ENCODE results near the gene TOX2.

Gene TOX2

GRCh38 chr20:44064501-44065400, 150.1 kb downstream of the TOX2 start:
- no peak for DNase-seq (ENCODE audit: low spot score)

GRCh38 chr20:44065401-44066340, 151.0 kb downstream of the TOX2 start:
- no peak for DNase-seq (ENCODE audit: low spot score)

GRCh38 chr20:44066645-44067606, 152.3 kb downstream of the TOX2 start:
- no peak for DNase-seq (ENCODE audit: low spot score)

GRCh38 chr20:44067650-44068081, 153.0 kb downstream of the TOX2 start:
- no peak for DNase-seq (ENCODE audit: low spot score)

GRCh38 chr20:44068316-44069201, 153.9 kb downstream of the TOX2 start:
- DNase-seq (ENCODE audit: low spot score): no peak

GRCh38 chr20:44069203-44070011, 154.8 kb downstream of the TOX2 start:
- DNase-seq (ENCODE audit: low spot score): no peak

- no peak for DNase-seq (ENCODE audit: low spot score)
These were observed 155.7 kb downstream of the TOX2 start for GRCh38 chr20:44070139-44070900.

GRCh38 chr20:44071057-44071456, 156.4 kb downstream of the TOX2 start:
- no peak for DNase-seq (ENCODE audit: low spot score)

- no peak for DNase-seq (ENCODE audit: low spot score)
These were observed 157.0 kb downstream of the TOX2 start for GRCh38 chr20:44071526-44072111.

GRCh38 chr20:44072384-44072783, 157.7 kb downstream of the TOX2 start:
- DNase-seq (ENCODE audit: low spot score): no peak

GRCh38 chr20:44073011-44073674, 158.5 kb downstream of the TOX2 start:
- no peak for DNase-seq (ENCODE audit: low spot score)

GRCh38 chr20:44073675-44074071, 159.0 kb downstream of the TOX2 start:
- DNase-seq (ENCODE audit: low spot score): no peak

- peak; percentile 49 for DNase-seq (ENCODE audit: low spot score)
These were observed 159.8 kb downstream of the TOX2 start for GRCh38 chr20:44074252-44075151.

- DNase-seq (ENCODE audit: low spot score): no peak
These were observed 160.7 kb downstream of the TOX2 start for GRCh38 chr20:44075191-44075949.

- DNase-seq (ENCODE audit: low spot score): no peak
These were observed 161.2 kb downstream of the TOX2 start for GRCh38 chr20:44075950-44076232.

GRCh38 chr20:44079291-44079690, 164.6 kb downstream of the TOX2 start:
- DNase-seq (ENCODE audit: low spot score): no peak

All from SW480 (cell line).